HCT116 (cell line): ENCODE results near the gene TNFRSF25. TPM values are rescaled to one million over a fixed set of nuclear protein-coding genes. Genes with fewer than 3 reads are reported as not detected.

Experiments
- ATAC-seq: fragments of 200-7000 bp; cut with Tn5 transposase; 2 replicates; pipeline ENCODE4 v1.9.1; 2020; ENCODE audit warnings: mild to moderate bottlenecking, moderate library complexity
- BruUV-seq: library from RNA; stranded (reverse); fragments of 400-500 nt; replicated peaks from 2 replicates; lab custom pipeline; 2021; lab: Mats Ljungman, UMichigan
- CTCF ChIA-PET: fragments of 300-600 bp; sonication (Branson Sonifier 250); formaldehyde crosslinking; loops from one replicate; lab custom pipeline; 2021; ENCODE audit warnings: antibody characterized with exemption; lab: Charles Lee
- POLR2A ChIA-PET: fragments of 300-600, 350-600 bp; sonication (Branson Sonifier 250); formaldehyde crosslinking; loops from one replicate; lab custom pipeline; 2021; ENCODE audit warnings: antibody characterized with exemption; lab: Charles Lee
- RAD21 ChIA-PET, 2 experiments: fragments of 300-600 bp; sonication (Branson Sonifier 250); formaldehyde crosslinking; loops; one replicate each; lab custom pipeline; 2023; ENCODE audit warnings: low total read pairs in 2 of 2; ENCODE audit not compliant: uncharacterized antibody in 2 of 2, unreplicated experiment in 2 of 2, low non-redundant PET in 1 of 2; lab: Charles Lee
- DNase-seq: peaks from one replicate; pipeline ENCODE4 v3.0.0-alpha.2; 2010; ENCODE audit warnings: low read depth, low spot score
- H2AFZ ChIP-seq: fragments of 200-600 bp; shearing (Covaris generic), sonication (generic); 2 replicates; pipeline ENCODE4 v1.6.1; 2017; ENCODE audit warnings: low read depth, mixed run types, mixed read lengths, antibody characterized with exemption, low read length; ENCODE audit not compliant: poor library complexity, severe bottlenecking
- H3K27ac ChIP-seq: 2 replicates; pipeline ENCODE4 v1.5.1; 2012; ENCODE audit warnings: low read depth, low read length
- H3K27me3 ChIP-seq: fragments of 200-600 bp; sonication (generic); 2 replicates; pipeline ENCODE4 v1.6.1; 2016; ENCODE audit warnings: mixed run types, low read length, mixed read lengths; ENCODE audit not compliant: insufficient read depth
- H3K36me3 ChIP-seq, 2 experiments: fragments of 200-500 bp in 1 of 2; fragments of 200-600 bp in 1 of 2; sonication (Bioruptor generic) in 1 of 2; sonication (generic) in 1 of 2; 2 replicates each; pipeline versions ENCODE4 v1.5.1 to v1.6.1; 2014 to 2016; ENCODE audit warnings: low read length in 2 of 2, inconsistent platforms in 1 of 2, mixed read lengths in 1 of 2, mixed run types in 1 of 2; ENCODE audit not compliant: insufficient read depth in 2 of 2, control insufficient read depth in 1 of 2
- H3K4me1 ChIP-seq, 2 experiments: fragments of 200-600 bp in 1 of 2; sonication (generic) in 1 of 2; 2 replicates each; pipeline versions ENCODE4 v1.5.1 to v1.6.1; 2012 to 2017; ENCODE audit warnings: low read length in 2 of 2, inconsistent platforms in 1 of 2, mild to moderate bottlenecking in 1 of 2, mixed read lengths in 1 of 2, mixed run types in 1 of 2, moderate library complexity in 1 of 2; ENCODE audit not compliant: insufficient read depth in 2 of 2, control insufficient read depth in 1 of 2
- H3K4me2 ChIP-seq: fragments of 200-600 bp; sonication (generic); 2 replicates; pipeline ENCODE4 v1.6.1; 2017; ENCODE audit warnings: mixed run types, low read length, mixed read lengths
- H3K4me3 ChIP-seq, 2 experiments: fragments of 200-600 bp in 1 of 2; sonication (generic) in 1 of 2; replicated peaks in 1 of 2; 2 replicates each; pipeline ENCODE4 v1.5.1; 2011 to 2016; ENCODE audit warnings: low read length in 2 of 2, control low read depth in 1 of 2, low read depth in 1 of 2, mild to moderate bottlenecking in 1 of 2, mixed read lengths in 1 of 2, mixed run types in 1 of 2
- H3K79me2 ChIP-seq: fragments of 200-600 bp; sonication (generic); 2 replicates; pipeline ENCODE4 v1.6.1; 2017; ENCODE audit warnings: mild to moderate bottlenecking, mixed run types, low read length, moderate library complexity, mixed read lengths; ENCODE audit not compliant: insufficient read depth
- H3K9ac ChIP-seq: fragments of 200-600 bp; sonication (generic); 2 replicates; pipeline ENCODE4 v1.6.1; 2016; ENCODE audit warnings: low read length, mixed read lengths
- H3K9me2 ChIP-seq: fragments of 200-600 bp; sonication (generic), shearing (Covaris generic); 2 replicates; pipeline ENCODE4 v1.6.1; 2017; ENCODE audit warnings: mixed run types, mild to moderate bottlenecking, moderate library complexity; ENCODE audit not compliant: insufficient read depth
- H3K9me3 ChIP-seq, 2 experiments: fragments of 200-500 bp in 1 of 2; fragments of 200-600 bp in 1 of 2; sonication (Bioruptor generic) in 1 of 2; sonication (generic) in 1 of 2; 2 replicates each; pipeline ENCODE4 v1.6.1; 2014 to 2017; ENCODE audit warnings: low read length in 2 of 2, mixed read lengths in 2 of 2, inconsistent platforms in 1 of 2, low read depth in 1 of 2, mild to moderate bottlenecking in 1 of 2, mixed run types in 1 of 2, moderate library complexity in 1 of 2; ENCODE audit not compliant: control insufficient read depth in 1 of 2, insufficient read depth in 1 of 2
- H4K20me1 ChIP-seq: fragments of 200-600 bp; sonication (generic), shearing (Covaris generic); 2 replicates; pipeline ENCODE4 v1.6.1; 2017; ENCODE audit warnings: mixed run types, mild to moderate bottlenecking, moderate library complexity; ENCODE audit not compliant: insufficient read depth
- CTCF ChIP-seq, 3 experiments: fragments of 200-600 bp in 1 of 3; sonication (generic) in 1 of 3; IDR thresholded peaks in 2 of 3; conservative IDR thresholded peaks in 1 of 3; 2 replicates each; pipeline ENCODE4 v1.5.1; 2012 to 2017; ENCODE audit warnings: low read depth in 2 of 3, low read length in 2 of 3, antibody characterized with exemption in 1 of 3, borderline replicate concordance in 1 of 3, control low read depth in 1 of 3, mild to moderate bottlenecking in 1 of 3, mixed read lengths in 1 of 3, mixed run types in 1 of 3, moderate library complexity in 1 of 3; ENCODE audit not compliant: insufficient read depth in 1 of 3
- EZH2phosphoT487 ChIP-seq: fragments of 200-600 bp; IDR thresholded peaks from 2 replicates; pipeline ENCODE4 v1.6.1; 2018; ENCODE audit warnings: antibody characterized with exemption, borderline replicate concordance
- POLR2AphosphoS5 ChIP-seq: IDR thresholded peaks from 2 replicates; pipeline ENCODE4 v1.6.1; 2011; ENCODE audit warnings: mild to moderate bottlenecking, low read depth, low read length, moderate library complexity
- RAD21 ChIP-seq: IDR thresholded peaks from 2 replicates; pipeline ENCODE4 v1.6.1; 2012; ENCODE audit warnings: low read depth, mild to moderate bottlenecking
- SIN3A ChIP-seq: IDR thresholded peaks from 2 replicates; pipeline ENCODE4 v1.6.1; 2012; ENCODE audit warnings: low read depth
- YY1 ChIP-seq: IDR thresholded peaks from 2 replicates; pipeline ENCODE4 v1.6.1; 2011; ENCODE audit warnings: low read length, low read depth, moderate library complexity, mild to moderate bottlenecking; ENCODE audit not compliant: insufficient replicate concordance; ENCODE audit errors: extremely low read depth
- ZFX ChIP-seq: fragments of 450-650 bp; IDR thresholded peaks from 2 replicates; pipeline ENCODE4 v1.6.1; 2017
- ZNF274 ChIP-seq: fragments of 200-500 bp; sonication (Bioruptor generic); IDR thresholded peaks from 2 replicates; pipeline ENCODE4 v1.6.1; 2014; ENCODE audit warnings: mild to moderate bottlenecking, low read depth, low read length, inconsistent platforms
- intact Hi-C: fragments of 100-400 bp; cut with micrococcal nuclease; formaldehyde crosslinking; loops from 2 replicates; pipeline ENCODE4 v1.10.0; 2022
- total RNA-seq: library from RNA; stranded (reverse); gene quantifications from one replicate; pipeline ENCODE4 v1.2.1, GENCODE V29; 2021; ENCODE audit not compliant: unreplicated experiment

Gene TNFRSF25
- total RNA-seq, 1 experiment from 2014 or later = 27.5 TPM

- peak overlapping the region; percentile 97 for H3K4me2 ChIP-seq
- CTCF ChIA-PET = interaction anchor here (1.3 to 4.3 kb wide), 9 partner anchors 9 to 156 kb away, joined by 3 to 14 read pairs (median 7); partner anchors contain the start of gene HES2
- RAD21 ChIA-PET = no interaction called here
- H3K9ac ChIP-seq = peak overlapping the region; percentile 91
- no peaks in the 10 kb centered on the region for H3K27me3 ChIP-seq
- intact Hi-C loops = loop anchor here (2.0 to 5.0 kb wide), 3 partner anchors 41 to 728 kb away; no protein-coding TSS in a partner anchor
- POLR2A ChIA-PET = interaction anchor here (1.7 kb wide), 1 partner anchor 34 kb away, joined by 6 read pairs; no protein-coding TSS in a partner anchor
- no peak overlapping the region for H2AFZ ChIP-seq
- H3K4me3 ChIP-seq = peak overlapping the region; percentile 91 to 96
- TF ChIP-seq YY1 (peak; percentile 22), ZFX (no peak), CTCF (IDR thresholded peaks at IDR 0.05 in 2 of 3, conservative IDR thresholded peaks at IDR 0.05 in 1 of 3; ENCODE audit: borderline replicate concordance in 1 of 3, insufficient read depth in 1 of 3, low read depth in 2 of 3, low read length in 2 of 3) (peak in 2 of 3 experiments; percentile 89 to 91; a peak in 4 of 6 replicates), POLR2AphosphoS5 (peak; percentile 58), SIN3A (no peak), ZNF274 (no peak), EZH2phosphoT487 (no peak), RAD21 (no peak)
- H3K79me2 ChIP-seq = peaks cover 5% of the 10 kb centered on the region; the same call in 1 of the 2 replicates
- no peaks in the 10 kb centered on the region for H3K36me3 ChIP-seq
- H3K4me1 ChIP-seq = peaks cover 25 to 51% of the 10 kb centered on the region in 2 experiments
- no peaks in the 10 kb centered on the region for H4K20me1 ChIP-seq
- H3K9me3 ChIP-seq = no peaks in the 10 kb centered on the region
- H3K27ac ChIP-seq = peak overlapping the region; percentile 87
- peak; percentile 48 for DNase-seq
- peak; percentile 73 for ATAC-seq
- no TSS peak for BruUV-seq
- H3K9me2 ChIP-seq = no peaks in the 10 kb centered on the region
Observed at GRCh38 chr1:6489799-6490180, 23.8 kb upstream of the TNFRSF25 start.
